Heart right ventricle (tissue), 16 donors: ENCODE measurements around the gene PLPPR1. TPM values are rescaled to one million over a fixed set of nuclear protein-coding genes. Genes with fewer than 3 reads are reported as not detected.

Source experiments
- ATAC-seq, 8 donors: fragments of 200-7000 bp; cut with Tn5 transposase; one replicate each; pipeline ENCODE4 v1.9.1; 2020; ENCODE audit warnings: mild to moderate bottlenecking in 8 of 8, moderate library complexity in 8 of 8, moderate number of reproducible peaks in 1 of 8
- DNase-seq, 2 donors: peaks; one replicate each; pipeline ENCODE4 v3.0.0-alpha.2; 2020
- H3K27ac ChIP-seq, 10 donors: fragments of 200-600 bp; sonication (generic) in 2 of 10; one replicate each; pipeline versions ENCODE4 v1.5.0 to v1.8.0; 2020 to 2022; ENCODE audit warnings: mild to moderate bottlenecking in 3 of 10
- H3K27me3 ChIP-seq, 7 donors: fragments of 200-600 bp; one replicate each; pipeline ENCODE4 v1.8.0; 2021 to 2022; ENCODE audit warnings: mild to moderate bottlenecking in 2 of 7
- H3K36me3 ChIP-seq, 9 donors: fragments of 200-600 bp; sonication (generic) in 1 of 9; one replicate each; pipeline versions ENCODE4 v1.5.0 to v1.8.0; 2020 to 2022; ENCODE audit warnings: mild to moderate bottlenecking in 2 of 9
- H3K4me1 ChIP-seq, 9 donors: fragments of 200-600 bp; sonication (generic) in 1 of 9; one replicate each; pipeline versions ENCODE4 v1.5.0 to v1.8.0; 2020 to 2022; ENCODE audit warnings: mild to moderate bottlenecking in 4 of 9
- H3K4me3 ChIP-seq, 10 donors: fragments of 200-600 bp; sonication (generic) in 2 of 10; one replicate each; pipeline versions ENCODE4 v1.5.0 to v1.8.0; 2020 to 2022; ENCODE audit warnings: mild to moderate bottlenecking in 7 of 10, moderate library complexity in 2 of 10
- H3K9me3 ChIP-seq, 11 donors: fragments of 200-600 bp in 10 of 11; sonication (generic) in 2 of 11; one replicate each; pipeline versions ENCODE4 v1.5.0 to v1.8.0; 2013 to 2022; ENCODE audit warnings: mild to moderate bottlenecking in 2 of 11, control low read depth in 1 of 11, moderate library complexity in 1 of 11
- WGBS, 2 donors: extraction: QIAGEN DNeasy Blood & Tissue Kit; methylation state at CpG; one replicate each; pipeline ENCODE4 v1.1.7; 2013; ENCODE audit warnings: inconsistent platforms in 1 of 2; 5-methylcytosine and 5-hydroxymethylcytosine counted together
- intact Hi-C, 10 donors: fragments of 100-400 bp; cut with DNase I; formaldehyde crosslinking; loops; one replicate each; pipeline versions ENCODE4 v1.11.1 to v1.14.2; 2022
- polyA plus RNA-seq, 2 donors: library from polyadenylated mRNA; stranded (reverse); fragments of 200-250 nt; gene quantifications; one replicate each; pipeline ENCODE4 v1.2.3, GENCODE V29; 2013
- total RNA-seq, 10 donors: library from RNA; stranded (reverse); fragmentation: NEBNext Ultra II Directional in 3 of 10; extraction: Animal tissue kit (Norgen Biotek cat#: 25700) in 3 of 10; gene quantifications; one replicate each; pipeline versions ENCODE4 v1.2.1 to v1.2.4, GENCODE V29; 2021 to 2023
- TF ChIP-seq, protein P1 (sequence below), 9 donors: fragments of 200-600 bp; sonication (generic) in 2 of 9; IDR thresholded peaks; one replicate each; pipeline versions ENCODE4 v1.5.0 to v1.8.0; 2021 to 2022; ENCODE audit warnings: antibody characterized with exemption in 9 of 9, mild to moderate bottlenecking in 5 of 9, moderate library complexity in 1 of 9
- donor health status: Arrhythmogenic right ventricular cardiomyopathy.
- donor health status: ischemic (EF 13 %, LVEDD 7.1; RV severe dilation, severe dysfunction).
- donor health status: healthy with polysubstance abuse.
- donor health status: DM: no; HTN: yes; CAD: no.
- donor health status: DM: no; HTN: no; CAD: no.
- donor health status: ischemic (EF 25% LVEDD 6.9; RV normal size, moderate dysfunction).
- donor health status: ischemic (EF 25% LVEDD 5.7; RV mildly dilated, moderate dysfunction).
- donor health status: healthy.
- donor health status: DM: yes; HTN: yes; CAD: no.
- donor health status: Ischemic cardiomyopathy.
- donor health status: ischemic (EF 35%, LVEDD 5.7; RV mildly dilated, moderate dysfunction).
- donor health status: nonischemic (EF 11% LVEDD 7.7; RV severe dilation, severe dysfunction).
- donor health status: DM: yes; HTN: yes; CAD: no.
- donor health status: PGD.
- donor health status: ischemic (EF 29% LVEDD 5.4; RV normal size, mild dysfunction).
- donor health status: nonischemic (EF 23%, LVEDD 6.1; RV moderate dilation, normal function).

Gene PLPPR1
- total and polyA plus RNA-seq, 12 donors: not detected

DNA sequence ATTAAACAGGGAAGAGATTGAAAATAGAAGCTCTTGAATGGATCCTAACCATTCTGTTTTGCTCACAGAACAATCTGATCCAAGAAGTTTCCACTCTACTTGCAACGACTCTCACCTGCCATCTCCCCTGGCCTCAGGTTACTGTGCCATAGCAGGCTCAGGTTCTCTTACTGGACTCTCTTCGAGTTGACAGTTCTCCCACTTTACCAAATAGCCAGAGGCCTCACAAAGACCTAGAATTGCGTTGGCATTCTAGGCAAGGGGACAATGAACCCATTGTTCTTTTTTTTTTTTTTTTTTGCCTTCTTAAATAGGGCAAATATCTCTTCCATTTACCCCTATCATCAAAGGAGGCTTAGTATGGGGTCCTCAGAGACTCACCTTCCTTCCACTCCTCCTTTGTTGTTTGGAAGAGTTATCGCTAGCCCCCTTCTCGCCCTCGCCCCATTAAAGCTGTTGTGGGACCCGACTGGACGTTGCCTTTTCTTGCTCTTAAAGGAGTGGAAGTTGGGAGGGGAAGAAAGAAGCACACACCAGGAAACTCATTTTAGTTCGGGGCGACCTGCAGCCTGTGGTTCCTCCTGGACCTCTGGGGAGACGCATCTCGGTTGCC lies 688 bp upstream of the PLPPR1 start:
- DNase-seq (no peak), ATAC-seq (no peak)
- no peaks in the 10 kb centered on the region for H3K36me3 ChIP-seq
- H3K4me1 ChIP-seq: peaks cover 0 to 20% (median 6%) of the 10 kb centered on the region in 9 donors
- intact Hi-C loops: no loop called here
- H3K9me3 ChIP-seq: no peaks in the 10 kb centered on the region
- H3K27me3 ChIP-seq: peaks cover 0 to 88% (median 49%) of the 10 kb centered on the region in 7 donors
- WGBS, 2 donors: 21 to 24% methylated on average over 12 of the region's 12 CpGs
- no peak overlapping the region for H3K27ac ChIP-seq
- H3K4me3 ChIP-seq: peak overlapping the region; percentile 28 to 57 (median 50)
- TF ChIP-seq, protein P1, sequence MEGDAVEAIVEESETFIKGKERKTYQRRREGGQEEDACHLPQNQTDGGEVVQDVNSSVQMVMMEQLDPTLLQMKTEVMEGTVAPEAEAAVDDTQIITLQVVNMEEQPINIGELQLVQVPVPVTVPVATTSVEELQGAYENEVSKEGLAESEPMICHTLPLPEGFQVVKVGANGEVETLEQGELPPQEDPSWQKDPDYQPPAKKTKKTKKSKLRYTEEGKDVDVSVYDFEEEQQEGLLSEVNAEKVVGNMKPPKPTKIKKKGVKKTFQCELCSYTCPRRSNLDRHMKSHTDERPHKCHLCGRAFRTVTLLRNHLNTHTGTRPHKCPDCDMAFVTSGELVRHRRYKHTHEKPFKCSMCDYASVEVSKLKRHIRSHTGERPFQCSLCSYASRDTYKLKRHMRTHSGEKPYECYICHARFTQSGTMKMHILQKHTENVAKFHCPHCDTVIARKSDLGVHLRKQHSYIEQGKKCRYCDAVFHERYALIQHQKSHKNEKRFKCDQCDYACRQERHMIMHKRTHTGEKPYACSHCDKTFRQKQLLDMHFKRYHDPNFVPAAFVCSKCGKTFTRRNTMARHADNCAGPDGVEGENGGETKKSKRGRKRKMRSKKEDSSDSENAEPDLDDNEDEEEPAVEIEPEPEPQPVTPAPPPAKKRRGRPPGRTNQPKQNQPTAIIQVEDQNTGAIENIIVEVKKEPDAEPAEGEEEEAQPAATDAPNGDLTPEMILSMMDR (IDR thresholded peaks at IDR 0.05): no peak

DNA sequence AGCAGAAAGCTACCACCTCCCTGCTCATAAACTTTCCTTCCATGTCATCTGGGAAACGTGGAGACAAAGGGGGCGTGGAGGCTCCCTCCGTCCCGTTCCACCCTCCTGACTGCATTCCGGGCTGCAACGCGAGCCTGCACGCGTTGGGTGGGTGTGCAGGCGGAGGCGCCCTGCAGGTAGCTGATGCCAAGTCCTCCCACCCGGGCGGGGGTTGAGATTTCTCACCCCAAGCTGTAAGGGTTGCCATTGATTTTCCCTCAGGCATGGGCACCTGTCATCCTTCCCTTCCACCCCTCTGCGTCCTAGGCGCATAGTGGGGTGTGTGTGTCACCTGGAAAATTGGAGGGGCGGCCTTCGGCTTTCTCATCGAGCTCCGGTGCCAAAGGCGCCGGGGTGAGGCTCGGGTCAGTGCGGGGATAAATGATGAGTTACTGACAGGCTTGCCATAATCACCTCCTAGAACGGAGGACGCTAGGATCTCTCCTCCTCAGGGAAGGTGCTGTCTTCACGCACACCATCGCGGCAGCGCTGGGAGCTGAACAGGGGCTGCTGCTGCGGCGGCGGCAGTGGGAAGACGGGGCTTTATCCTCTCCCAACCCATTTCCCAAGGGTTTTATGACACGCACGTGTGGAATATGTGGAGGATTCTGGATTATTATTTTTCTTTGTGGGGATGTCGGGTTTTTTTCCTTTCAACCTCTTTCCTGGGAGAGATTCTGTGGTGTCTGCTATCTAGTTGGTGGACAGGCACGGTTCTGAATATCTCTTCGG lies 973 bp downstream of the PLPPR1 start:
- intact Hi-C loops: no loop called here
- peaks cover 0 to 73% (median 49%) of the 10 kb centered on the region in 7 donors for H3K27me3 ChIP-seq
- H3K36me3 ChIP-seq: no peaks in the 10 kb centered on the region
- WGBS, 2 donors: 1 to 2% methylated on average over 38 of the region's 38 CpGs
- peaks cover 0 to 20% (median 6%) of the 10 kb centered on the region in 9 donors for H3K4me1 ChIP-seq
- DNase-seq (no peak), ATAC-seq (peak in 1 of 8 donors; percentile 17)
- TF ChIP-seq, protein P1 (IDR thresholded peaks at IDR 0.05): no peak
- H3K27ac ChIP-seq: no peak overlapping the region
- H3K4me3 ChIP-seq: peak overlapping the region; percentile 28 to 57 (median 50)
- no peaks in the 10 kb centered on the region for H3K9me3 ChIP-seq

DNA sequence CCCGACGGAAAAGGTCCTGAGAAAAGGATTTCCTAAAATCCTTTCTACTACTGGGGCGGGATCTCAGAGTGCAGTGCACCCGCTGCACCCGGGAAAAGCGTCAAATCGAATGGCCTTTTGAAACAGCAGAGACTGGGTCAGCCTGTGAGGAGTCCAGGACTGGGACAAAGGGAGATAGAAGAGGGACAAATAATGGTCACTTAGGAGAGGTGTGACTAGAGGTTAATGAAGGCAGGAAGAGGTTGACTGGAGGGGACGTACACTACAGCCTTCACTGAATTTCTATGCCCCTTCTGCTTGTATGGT lies 1.5 kb downstream of the PLPPR1 start:
- TF ChIP-seq, protein P1 (IDR thresholded peaks at IDR 0.05): no peak
- intact Hi-C loops: no loop called here
- no peak overlapping the region for H3K4me3 ChIP-seq
- no peak for ATAC-seq
- H3K27ac ChIP-seq: no peak overlapping the region
- H3K4me1 ChIP-seq: peaks cover 0 to 20% (median 6%) of the 10 kb centered on the region in 9 donors
- H3K27me3 ChIP-seq: peaks cover 0 to 68% (median 49%) of the 10 kb centered on the region in 7 donors
- H3K36me3 ChIP-seq: no peaks in the 10 kb centered on the region
- no peak for DNase-seq
- no peaks in the 10 kb centered on the region for H3K9me3 ChIP-seq
- WGBS, 2 donors: 7 to 14% methylated on average over 8 of the region's 8 CpGs

DNA sequence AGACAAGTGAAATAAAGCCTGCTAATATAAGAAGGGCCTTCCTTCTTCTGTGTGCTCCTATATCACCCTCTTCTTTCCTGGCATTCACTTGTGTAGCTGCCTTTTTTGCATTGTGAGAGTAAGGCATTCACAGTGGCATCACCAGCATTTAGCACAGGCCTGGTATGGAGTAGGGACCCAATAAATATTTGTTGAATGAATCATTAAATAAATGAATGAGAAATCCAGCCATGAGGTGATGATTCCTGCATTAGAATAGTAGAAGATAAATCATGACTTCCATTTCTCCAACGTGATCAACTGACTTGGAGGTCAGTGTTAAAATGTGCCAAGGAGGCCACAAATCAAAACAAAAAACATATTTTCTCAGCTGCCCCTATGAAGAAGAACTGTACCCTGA lies 3.9 kb downstream of the PLPPR1 start:
- peaks cover 0 to 64% (median 35%) of the 10 kb centered on the region in 7 donors for H3K27me3 ChIP-seq
- WGBS, 2 donors: 70 to 83% methylated on average over 1 of the region's 1 CpG
- intact Hi-C loops: no loop called here
- no peak overlapping the region for H3K27ac ChIP-seq
- ATAC-seq (no peak), DNase-seq (no peak)
- no peaks in the 10 kb centered on the region for H3K36me3 ChIP-seq
- H3K4me1 ChIP-seq: peaks cover 0 to 20% (median 6%) of the 10 kb centered on the region in 9 donors
- no peaks in the 10 kb centered on the region for H3K9me3 ChIP-seq
- TF ChIP-seq, protein P1 (IDR thresholded peaks at IDR 0.05): no peak
- no peak overlapping the region for H3K4me3 ChIP-seq
